ENCODE data around the gene CX3CL1.
"Not testable (repeated sequence)": the region's sequence is repeated elsewhere in the genome, so short reads cannot be mapped to it uniquely, and the experiment has no call there.

Gene CX3CL1

DNA sequence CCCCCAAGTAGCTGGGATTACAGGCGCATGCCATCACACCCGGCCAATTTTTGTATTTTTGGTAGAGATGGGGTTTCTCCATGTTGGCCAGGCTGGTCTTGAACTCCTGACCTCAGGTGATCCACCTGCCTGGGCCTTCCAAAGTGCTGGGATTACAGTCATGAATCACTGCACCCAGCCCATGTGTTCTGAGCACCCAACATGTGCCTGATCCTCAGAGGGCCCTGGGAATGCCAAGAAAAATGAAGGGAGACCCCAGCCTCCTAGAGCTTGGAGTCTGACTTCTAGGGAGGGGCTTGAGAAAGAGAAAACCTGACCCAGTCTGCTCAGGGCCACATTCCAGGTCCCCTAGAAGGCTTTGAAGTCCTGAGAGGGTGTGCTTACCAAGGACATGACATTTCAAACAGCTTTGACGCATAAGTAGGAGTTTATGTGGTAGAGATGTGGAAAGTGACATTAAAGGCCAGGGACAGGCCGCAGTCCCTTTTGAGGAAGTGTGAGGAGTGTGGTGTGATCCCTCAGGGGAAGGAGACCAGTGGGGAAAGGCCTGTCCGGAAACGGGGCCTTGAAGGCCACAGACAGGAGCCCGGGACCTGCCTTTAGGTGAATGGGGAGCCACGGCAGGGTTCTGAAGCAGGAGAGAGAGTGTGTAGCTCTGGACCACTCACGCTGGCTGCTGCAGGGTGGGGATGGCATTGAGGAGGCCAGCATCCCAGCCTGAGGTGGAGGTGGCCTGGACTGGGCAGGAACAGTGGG is 14.8 kb upstream of the CX3CL1 start:
- no peak for DNase-seq

DNA sequence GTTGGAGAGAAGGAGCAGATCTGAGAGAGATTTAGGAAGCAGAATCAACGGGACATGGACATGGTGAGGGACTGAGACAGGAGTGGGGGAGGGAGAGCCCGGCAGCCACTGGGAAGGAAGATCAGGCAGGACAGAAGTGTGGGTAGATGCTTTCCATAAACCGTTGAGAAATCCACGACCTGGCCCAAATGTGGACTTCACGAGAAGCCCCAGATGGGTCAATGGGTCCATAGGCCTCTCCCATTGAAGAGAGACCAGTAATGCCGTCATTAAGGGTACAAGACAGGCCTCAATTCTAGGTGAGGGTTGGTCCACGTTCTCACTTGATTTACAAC is 14.2 kb upstream of the CX3CL1 start:
- no peak for DNase-seq

DNA sequence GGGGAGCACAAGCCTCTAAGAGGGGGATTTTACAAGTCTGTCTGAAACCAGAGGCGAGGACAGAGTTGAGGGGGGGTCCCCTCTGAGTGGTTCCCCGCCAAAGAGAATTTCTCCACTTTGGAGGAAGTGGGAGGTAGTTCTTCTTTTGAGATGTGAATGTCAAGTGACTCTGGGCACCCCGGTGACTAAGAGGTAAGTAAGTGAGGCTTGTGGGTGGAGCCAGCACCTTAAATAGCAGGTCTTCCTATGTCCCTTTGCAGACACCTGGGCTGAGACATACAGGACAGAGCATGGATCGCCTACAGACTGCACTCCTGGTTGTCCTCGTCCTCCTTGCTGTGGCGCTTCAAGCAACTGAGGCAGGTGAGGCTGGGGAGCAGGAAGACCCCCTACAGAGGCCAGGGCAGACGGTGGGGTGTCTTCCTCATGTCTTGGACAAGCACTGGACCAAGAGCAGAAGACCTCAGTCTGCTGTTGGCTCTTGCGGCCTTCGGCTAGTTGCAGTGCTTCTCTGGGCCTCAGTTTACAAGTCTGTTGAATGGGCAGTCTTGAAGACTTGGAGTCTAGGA is 13.7 kb upstream of the CX3CL1 start, which contains the start of gene CCL22:
CCL22 (plus strand) TSS at position 257 of the 569 bp plus-strand sequence; CDS start at position 291, 34 bp downstream.
- no peak for DNase-seq

DNA sequence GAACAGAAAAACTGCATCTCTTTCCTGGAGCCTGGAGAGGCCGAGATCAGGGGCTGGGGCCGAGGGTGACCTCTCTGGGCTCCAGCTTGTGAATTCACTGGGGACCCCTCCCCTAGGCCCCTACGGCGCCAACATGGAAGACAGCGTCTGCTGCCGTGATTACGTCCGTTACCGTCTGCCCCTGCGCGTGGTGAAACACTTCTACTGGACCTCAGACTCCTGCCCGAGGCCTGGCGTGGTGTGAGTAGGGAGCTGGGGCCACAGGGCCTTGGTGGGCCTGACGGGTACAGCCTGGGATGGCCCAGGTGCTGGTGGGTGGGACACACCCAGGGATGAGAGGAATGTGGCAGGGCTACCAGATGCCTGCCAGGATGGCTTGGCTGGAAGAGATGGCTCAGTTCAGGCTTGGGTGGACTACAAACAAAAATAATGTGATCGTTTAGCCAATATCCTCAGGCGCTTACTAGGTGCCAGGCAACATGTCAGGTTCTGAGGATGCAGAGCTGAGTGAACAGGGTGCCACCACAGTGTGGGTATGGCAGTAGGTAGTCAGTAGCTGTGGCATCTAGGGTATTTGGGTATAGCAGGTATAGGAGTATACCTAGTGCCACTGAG is 11.9 kb upstream of the CX3CL1 start:
- no peak for DNase-seq

DNA sequence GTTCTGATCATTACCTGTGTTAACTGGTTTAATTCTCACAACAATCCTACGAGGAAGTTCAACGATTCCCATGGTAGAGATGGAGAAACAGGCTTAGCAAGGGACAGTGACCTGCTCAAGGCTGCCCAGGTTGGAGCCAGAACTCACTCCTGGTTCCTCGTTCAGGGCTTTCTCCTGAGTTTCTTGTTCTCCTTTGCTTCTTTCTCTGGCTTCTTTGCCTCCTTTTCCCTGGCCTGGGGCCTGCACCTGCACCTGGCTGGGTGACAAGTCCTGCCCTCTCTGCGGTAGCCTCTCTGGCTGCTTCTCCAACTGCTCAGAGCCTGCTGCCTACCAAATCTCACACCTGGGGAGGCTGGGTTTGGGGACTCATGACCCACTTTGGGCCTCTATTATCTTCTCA is 10.9 kb upstream of the CX3CL1 start:
- no peak for DNase-seq

DNA sequence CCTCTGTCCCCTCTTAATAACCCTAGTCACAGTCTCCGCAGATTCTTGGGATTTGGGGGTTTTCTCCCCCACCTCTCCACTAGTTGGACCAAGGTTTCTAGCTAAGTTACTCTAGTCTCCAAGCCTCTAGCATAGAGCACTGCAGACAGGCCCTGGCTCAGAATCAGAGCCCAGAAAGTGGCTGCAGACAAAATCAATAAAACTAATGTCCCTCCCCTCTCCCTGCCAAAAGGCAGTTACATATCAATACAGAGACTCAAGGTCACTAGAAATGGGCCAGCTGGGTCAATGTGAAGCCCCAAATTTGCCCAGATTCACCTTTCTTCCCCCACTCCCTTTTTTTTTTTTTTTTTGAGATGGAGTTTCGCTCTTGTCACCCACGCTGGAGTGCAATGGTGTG is 8.1 kb upstream of the CX3CL1 start:
- no peak for DNase-seq

DNA sequence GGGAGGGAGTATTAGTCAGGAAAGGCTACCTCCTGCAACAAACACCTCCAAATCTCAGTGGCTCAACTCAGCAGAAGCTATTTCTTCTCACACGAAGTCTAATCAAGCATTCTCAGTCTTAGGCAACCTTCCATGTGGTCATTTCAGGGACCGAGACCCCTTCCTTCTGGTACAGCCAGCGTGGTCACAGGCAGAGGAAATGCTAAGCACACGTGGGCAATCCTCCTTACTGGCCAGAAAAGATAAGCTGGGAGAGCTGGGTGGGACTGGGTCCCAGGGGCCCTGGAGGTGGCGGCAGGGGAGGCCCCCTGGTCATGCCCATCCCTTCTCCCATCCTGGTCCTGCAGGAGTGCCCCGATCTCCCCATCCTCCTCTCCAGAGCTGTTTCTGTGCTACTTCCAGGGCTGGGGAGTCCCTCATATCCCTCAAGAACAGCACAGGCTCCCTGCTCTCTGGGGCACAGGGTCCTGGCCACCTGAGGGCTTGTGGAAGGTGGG is 5.7 kb upstream of the CX3CL1 start:
- no peak for DNase-seq

DNA sequence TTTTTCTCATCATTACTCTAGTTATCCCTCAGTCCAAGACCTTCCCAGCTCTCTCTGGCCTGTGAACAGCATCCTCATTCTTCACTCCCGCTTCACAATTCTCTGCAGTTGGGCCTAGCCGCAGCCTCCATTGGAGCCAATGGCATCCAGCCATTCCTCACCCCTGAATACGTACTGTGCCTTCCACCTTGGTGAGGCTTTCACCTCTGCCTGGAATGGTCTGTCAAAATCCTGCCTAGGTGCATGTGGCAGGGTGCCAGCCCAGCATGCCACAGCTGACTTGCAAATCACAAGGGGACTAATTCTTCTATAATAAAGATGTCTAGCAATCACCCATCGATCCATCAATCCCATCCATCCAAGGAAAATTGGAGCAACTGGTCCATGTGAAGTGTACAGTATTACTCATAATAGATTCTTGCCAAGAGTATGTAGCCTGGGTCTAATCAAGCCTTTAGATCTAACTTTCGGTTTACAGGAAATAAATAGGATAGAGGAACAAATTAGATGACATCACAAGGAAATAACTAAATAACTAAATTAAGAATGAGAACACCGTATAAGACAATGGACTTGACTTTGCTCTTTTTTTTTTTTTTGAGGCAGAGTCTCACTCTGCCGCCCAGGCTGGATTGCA is 5.1 kb upstream of the CX3CL1 start:
- DNase-seq: no peak

DNA sequence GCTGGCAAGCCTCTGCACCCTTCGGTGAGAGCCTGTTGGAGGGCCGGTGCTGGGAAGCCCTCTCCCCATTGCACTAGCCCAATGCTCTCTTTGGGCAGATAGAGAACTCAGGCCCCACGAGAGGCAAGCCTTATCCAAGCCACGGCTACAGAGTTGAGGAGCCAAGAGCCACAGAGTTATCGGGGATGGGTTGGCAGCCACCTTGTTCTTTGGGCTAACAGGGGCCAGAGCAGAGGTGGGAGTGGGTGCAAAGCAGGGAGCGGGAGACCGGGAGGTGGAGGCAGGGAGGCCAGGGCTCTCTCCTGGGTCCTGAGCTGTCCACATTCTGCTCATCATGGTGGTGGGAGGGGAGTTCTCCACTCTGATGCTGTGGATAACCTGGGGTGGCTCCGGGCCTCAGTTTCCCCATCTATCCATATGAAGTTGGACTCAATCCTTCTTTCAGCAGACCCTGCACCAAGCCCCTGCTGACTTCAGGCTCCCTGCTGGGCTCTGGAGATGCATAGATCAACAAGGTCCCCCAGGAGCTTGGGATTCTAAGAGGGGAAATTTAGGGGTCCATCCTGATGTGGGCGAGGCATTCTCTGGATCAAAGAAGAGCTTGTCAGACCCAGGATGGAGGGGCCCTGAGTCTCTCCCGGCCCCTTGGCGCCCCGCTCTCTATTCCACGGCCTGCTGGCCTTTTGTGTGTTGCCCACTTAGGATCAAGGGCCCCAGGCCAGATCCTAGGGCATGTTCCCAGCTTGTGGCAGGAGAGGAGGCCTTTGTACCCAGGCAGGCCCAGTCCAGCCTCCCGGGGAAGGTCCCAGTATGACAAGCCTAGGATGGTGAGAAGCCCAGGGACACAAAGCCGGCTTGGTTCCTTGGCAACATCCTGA is 557 bp upstream of the CX3CL1 start:
- DNase-seq: no peak

DNA sequence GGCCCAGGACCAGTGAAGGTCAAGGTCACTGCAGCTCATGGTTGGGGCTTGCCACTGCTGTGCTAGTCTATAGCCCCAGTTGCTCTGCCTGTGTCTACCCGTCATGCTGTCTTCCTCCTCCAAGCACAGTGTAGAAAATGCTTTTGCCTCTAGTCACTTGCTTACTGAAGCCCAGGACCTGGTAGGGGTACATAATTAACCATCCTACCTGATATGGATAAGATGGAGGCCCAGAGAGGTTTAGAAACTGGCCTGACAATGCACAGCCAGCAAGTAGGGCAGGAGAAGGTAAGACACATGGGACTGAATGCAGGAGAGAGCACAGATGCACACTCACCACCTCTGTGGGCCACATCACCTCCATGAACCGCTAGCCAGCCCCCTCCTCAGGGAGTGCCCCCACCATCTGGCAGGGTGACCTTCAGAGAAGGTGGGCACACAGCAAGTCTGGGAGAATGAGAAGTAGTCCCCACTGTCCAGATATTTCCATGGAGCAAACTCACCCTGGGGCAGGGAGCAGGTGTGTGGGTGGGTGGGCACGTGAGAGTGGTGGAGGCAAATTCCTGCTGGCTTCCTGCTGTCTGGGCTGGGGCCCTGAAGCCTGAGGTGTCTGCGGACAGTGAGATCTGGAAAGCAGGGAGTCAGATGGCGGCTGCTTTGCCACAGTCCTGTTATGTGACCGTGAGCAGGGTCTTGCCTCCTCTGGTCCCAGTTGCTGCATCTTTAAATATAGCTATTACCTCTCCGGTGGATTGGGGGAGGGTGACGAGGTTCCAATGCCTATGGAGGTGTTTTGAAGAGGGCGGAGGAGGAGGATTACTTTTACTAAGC is 1.0 kb downstream of the CX3CL1 start:
- no peak for DNase-seq

DNA sequence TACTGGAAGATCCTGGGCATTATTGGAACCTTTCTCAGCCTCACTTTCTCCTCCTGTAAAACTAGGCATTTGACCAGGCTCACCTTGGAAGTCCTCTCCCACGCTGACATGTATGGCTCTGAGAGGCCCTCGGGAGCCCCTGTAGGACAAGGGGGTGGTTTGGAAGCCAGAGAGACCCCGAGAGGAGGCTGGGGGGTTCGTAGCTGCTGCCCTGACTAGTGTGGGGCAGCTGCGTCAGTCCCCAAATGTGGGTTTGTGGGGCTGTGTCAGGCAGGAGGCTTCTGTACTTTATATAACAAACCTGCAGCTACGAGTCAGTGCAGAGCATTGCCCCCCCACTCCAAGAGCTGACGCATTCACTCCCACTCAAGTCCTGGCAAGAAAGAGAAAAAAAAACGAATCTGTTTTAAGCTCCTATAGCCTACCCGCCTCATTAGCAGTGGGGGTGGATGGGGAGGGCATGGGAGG is 1.8 kb downstream of the CX3CL1 start:
- no peak for DNase-seq

DNA sequence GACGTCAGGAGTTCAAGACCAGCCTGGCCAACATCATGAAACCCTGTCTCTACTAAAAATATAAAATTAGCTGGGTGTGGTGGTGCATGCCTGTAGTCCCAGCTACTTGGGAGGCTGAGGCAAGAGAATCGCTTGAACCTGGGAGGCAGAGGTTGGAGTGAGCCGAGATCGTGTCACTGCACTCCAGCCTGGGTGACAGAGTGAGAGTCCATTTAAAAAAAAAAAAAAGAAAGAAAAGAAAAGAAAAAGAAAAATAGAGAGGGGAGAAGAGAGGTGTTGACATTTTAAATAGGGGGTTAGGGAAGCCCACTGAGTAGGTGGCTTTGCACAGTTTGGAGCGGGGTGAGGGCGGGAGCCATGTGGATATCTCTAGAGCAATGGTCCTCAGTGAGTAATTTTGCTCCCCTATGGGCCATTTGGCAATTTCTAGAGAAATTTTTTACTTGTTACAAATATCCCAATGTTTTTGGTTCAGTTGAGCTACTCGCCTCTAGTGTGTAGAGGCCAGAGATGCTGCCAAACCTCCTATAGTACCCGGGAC is 2.7 kb downstream of the CX3CL1 start:
- DNase-seq: not testable (repeated sequence)

DNA sequence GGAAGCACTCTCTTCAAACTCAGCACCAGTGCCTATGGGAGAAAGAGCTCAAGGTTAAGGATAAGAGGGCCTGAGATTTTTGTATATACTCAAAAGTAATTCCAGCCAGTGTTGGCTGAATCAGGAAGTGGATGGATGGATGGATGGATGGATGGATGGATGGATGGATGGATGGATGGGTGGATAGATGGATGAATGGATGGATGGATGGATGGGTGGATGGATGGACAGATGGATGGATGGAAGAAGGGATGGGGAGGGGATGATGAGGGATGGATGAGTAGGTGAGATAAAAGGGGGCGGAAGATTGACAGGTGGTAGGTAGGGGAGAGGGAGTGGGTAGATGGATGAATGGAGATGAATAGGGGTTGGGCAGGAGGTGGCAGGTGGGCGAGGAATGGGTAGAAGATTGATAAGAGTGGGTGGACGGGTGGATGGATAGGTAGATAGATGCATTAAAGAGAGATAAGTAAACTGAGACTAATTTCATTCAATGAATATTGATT is 4.1 kb downstream of the CX3CL1 start:
- DNase-seq: no peak

DNA sequence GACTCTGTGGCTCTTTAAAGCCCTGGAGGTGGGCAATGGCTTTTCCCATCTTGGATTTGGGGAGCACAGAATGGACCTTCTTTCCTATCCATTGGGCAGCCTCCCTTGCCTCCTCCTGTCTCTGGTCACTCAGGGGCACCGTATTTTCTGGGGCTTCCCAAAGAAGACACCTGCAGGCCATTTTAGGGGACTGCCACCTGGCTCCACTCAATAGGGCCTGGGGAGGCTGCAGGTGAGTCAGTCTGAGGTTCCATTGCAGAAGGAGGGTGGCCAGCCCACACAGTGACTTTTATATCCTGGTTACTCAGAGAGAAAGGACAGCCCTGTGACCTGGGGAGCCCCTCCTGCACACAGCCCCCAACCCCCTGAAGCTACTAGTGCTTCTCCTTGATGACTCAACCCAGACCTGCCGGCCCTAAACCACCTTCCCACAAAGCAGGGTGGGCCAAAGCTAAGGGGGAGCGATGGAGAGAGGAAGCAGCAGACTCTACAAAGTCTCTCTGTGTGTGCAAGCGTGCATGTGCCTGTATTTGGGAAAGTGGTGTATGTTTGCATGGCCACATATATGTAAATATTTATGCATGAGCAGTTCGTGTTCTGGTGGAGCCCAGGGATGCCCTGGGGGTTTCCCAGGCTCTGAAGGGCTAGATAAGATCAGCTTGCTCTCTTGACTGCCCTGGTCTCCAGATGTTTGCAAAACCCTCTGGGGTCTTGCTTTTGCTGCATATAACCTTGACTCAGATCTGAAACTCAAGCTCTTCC is 5.0 kb downstream of the CX3CL1 start:
- peak; percentile 4 for DNase-seq

DNA sequence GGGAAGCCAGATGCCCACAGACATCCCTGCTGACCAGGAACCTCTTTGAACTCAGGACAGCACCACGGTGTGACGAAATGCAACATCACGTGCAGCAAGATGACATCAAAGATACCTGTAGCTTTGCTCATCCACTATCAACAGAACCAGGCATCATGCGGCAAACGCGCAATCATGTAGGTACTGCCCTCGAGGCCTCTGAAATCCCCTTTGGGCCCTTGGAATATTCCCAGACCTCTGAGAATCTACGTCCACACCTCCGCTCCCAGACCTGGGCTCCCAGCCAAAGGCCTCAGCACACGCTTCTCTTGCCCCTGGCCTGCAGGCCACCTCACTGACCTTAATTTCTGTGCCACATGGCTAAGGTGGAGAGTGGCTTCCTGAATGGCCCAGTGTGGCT is 7.3 kb downstream of the CX3CL1 start:
- DNase-seq: no peak

DNA sequence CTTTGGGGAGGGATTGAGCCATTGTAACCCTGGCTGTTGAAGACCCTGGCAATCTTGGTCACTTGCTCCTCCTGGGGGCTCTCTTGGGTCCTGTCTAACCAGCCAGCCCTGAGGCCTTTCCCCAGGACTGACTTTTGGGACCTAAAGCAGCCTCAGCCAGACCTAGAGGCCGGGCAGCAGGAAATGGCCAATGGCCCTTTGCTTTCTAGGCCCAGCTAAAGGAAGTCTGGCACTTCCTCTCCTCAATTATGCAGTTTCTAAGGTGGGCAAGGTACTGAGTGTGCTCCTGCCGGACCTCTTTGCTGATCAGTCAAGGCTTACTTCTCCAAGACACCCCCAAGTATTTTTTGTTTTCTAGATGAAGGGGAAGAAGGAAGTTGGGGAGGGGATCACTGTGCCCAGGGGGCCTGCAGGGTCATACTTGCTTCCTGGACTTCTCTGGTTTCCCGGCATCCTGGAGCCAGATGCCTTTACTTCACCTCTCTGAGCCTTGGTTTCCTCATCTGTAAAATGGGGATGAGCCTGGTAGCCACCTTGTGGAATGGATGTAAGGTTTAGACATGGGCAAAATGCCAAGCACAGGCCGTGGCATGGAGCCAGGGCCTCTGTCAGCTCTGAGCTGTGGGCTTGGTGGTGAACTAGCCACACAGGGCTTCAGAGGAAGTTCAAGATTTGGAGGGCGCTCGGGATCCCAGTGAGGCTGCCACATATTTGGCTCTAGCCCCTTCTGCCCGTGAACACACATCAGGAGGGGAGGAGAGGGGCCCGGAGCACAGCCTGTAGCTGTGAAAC is 8.6 kb downstream of the CX3CL1 start:
- no peak for DNase-seq

DNA sequence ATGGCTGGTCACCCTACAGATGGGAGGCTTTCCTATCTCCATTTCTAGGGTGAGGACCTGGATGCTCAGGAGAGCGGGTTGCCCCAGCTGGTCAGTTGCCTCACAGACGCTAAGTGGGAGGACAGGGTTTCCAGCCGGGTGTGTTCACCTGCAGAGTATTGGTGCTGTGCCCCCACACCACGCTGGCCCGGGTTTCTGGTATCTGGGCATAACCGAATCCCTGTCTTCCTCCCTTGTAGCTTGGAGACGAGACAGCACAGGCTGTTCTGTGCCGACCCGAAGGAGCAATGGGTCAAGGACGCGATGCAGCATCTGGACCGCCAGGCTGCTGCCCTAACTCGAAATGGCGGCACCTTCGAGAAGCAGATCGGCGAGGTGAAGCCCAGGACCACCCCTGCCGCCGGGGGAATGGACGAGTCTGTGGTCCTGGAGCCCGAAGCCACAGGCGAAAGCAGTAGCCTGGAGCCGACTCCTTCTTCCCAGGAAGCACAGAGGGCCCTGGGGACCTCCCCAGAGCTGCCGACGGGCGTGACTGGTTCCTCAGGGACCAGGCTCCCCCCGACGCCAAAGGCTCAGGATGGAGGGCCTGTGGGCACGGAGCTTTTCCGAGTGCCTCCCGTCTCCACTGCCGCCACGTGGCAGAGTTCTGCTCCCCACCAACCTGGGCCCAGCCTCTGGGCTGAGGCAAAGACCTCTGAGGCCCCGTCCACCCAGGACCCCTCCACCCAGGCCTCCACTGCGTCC is 9.7 kb downstream of the CX3CL1 start:
- no peak for DNase-seq

DNA sequence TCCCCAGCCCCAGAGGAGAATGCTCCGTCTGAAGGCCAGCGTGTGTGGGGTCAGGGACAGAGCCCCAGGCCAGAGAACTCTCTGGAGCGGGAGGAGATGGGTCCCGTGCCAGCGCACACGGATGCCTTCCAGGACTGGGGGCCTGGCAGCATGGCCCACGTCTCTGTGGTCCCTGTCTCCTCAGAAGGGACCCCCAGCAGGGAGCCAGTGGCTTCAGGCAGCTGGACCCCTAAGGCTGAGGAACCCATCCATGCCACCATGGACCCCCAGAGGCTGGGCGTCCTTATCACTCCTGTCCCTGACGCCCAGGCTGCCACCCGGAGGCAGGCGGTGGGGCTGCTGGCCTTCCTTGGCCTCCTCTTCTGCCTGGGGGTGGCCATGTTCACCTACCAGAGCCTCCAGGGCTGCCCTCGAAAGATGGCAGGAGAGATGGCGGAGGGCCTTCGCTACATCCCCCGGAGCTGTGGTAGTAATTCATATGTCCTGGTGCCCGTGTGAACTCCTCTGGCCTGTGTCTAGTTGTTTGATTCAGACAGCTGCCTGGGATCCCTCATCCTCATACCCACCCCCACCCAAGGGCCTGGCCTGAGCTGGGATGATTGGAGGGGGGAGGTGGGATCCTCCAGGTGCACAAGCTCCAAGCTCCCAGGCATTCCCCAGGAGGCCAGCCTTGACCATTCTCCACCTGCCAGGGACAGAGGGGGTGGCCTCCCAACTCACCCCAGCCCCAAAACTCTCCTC is 10.4 kb downstream of the CX3CL1 start:
- DNase-seq: no peak
